DND-41 (cell line): ENCODE measurements around the gene GLIPR2.

Experiments used
- EZH2 ChIP-seq: IDR thresholded peaks from 3 replicates; pipeline ENCODE4 v1.6.1; 2012; ENCODE audit warnings: borderline replicate concordance, low read depth, mild to moderate bottlenecking, moderate library complexity, low read length, inconsistent platforms; ENCODE audit not compliant: severe bottlenecking
- TF ChIP-seq, protein P1 (sequence below): IDR thresholded peaks from 2 replicates; pipeline ENCODE4 v1.5.1; 2012; ENCODE audit warnings: borderline replicate concordance, low read length, moderate library complexity, mild to moderate bottlenecking; ENCODE audit not compliant: poor library complexity, severe bottlenecking; ENCODE audit errors: extremely low read depth

DNA sequence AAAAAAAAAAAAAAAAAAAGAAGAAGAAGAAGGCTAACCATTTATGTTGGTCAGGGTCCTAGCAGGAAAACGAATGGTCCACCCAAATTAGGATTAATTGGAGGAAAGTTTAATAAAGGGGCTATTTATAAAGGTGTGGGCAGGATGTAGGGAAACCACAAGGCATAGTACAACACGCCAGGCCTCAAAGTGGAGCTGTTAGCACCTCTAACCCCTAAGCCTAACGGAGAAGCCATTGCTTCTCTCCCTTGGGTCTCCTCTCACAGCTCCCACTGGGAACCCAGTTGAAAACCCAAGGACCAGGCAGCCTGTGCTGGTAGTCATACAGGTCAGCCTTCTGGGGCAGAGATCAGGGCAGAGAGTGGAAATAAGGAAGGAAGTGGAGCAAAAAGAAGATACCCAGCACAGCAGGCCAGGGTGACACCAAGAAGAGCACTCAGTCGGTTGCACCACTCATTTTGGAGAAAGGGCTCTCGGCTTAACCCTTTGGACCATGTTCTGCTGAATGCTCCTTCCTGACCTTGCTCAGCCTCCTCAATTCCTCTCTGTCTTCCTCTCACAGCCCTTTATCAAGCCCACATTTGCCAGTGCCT lies 8.8 kb upstream of the GLIPR2 start:
- TF ChIP-seq, protein P1, sequence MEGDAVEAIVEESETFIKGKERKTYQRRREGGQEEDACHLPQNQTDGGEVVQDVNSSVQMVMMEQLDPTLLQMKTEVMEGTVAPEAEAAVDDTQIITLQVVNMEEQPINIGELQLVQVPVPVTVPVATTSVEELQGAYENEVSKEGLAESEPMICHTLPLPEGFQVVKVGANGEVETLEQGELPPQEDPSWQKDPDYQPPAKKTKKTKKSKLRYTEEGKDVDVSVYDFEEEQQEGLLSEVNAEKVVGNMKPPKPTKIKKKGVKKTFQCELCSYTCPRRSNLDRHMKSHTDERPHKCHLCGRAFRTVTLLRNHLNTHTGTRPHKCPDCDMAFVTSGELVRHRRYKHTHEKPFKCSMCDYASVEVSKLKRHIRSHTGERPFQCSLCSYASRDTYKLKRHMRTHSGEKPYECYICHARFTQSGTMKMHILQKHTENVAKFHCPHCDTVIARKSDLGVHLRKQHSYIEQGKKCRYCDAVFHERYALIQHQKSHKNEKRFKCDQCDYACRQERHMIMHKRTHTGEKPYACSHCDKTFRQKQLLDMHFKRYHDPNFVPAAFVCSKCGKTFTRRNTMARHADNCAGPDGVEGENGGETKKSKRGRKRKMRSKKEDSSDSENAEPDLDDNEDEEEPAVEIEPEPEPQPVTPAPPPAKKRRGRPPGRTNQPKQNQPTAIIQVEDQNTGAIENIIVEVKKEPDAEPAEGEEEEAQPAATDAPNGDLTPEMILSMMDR, result no peak
- no peak for TF ChIP-seq EZH2
